Right lobe of liver (tissue), 4 donors: ENCODE data around the gene PSPH.

ENCODE experiments used
- POLR2A ChIP-seq: fragments of 450-650 bp; IDR thresholded peaks from one replicate; pipeline ENCODE4 v1.6.1; 2017; ENCODE audit warnings: antibody characterized with exemption, mild to moderate bottlenecking
- TF ChIP-seq, protein P1 (sequence below), 4 donors: fragments of 200-600 bp in 3 of 4; fragments of 450-650 bp in 1 of 4; IDR thresholded peaks; one replicate each; pipeline versions ENCODE4 v1.5.1 to v1.8.0; 2016 to 2022; ENCODE audit warnings: antibody characterized with exemption in 4 of 4, mild to moderate bottlenecking in 2 of 4
- donor health status: DM: no; HTN: no; CAD: no.
- donor health status: DM: no; HTN: no; CAD: no.
- donor health status: DM: no; HTN: yes; CAD: no.

DNA sequence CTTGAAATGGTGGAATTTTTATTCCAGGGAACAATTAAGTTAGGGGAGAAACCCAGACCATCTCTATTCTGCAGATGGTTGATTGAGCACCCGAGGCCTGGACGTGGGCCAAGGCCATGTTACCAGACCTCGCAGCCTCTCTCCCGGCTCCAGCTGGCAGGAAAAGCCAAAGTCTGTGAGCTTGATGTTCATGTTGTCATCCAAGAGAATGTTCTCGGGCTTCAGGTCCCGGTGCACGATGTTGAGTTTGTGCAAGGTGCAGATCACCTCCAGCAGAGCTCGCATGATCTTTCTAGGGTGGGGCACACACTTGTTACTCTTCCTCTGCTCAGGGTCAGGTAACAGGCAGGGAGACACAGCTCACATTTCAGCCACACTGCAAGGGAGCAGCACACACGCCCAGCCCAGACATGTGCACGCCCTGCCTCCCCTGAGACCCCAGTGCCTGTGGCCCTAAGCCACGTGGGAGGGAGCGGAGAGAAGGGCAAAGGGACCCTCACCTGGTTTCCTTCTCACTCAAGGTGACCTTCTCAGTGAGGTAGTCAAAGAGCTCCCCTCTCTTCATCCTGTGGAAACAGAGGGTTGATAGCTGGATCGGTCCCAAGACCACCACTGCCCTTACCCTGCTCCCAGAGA, 32.0 kb upstream of the PSPH start:
- TF ChIP-seq, protein P1, sequence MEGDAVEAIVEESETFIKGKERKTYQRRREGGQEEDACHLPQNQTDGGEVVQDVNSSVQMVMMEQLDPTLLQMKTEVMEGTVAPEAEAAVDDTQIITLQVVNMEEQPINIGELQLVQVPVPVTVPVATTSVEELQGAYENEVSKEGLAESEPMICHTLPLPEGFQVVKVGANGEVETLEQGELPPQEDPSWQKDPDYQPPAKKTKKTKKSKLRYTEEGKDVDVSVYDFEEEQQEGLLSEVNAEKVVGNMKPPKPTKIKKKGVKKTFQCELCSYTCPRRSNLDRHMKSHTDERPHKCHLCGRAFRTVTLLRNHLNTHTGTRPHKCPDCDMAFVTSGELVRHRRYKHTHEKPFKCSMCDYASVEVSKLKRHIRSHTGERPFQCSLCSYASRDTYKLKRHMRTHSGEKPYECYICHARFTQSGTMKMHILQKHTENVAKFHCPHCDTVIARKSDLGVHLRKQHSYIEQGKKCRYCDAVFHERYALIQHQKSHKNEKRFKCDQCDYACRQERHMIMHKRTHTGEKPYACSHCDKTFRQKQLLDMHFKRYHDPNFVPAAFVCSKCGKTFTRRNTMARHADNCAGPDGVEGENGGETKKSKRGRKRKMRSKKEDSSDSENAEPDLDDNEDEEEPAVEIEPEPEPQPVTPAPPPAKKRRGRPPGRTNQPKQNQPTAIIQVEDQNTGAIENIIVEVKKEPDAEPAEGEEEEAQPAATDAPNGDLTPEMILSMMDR (IDR thresholded peaks at IDR 0.05) = no peak
- no peak for TF ChIP-seq POLR2A
